DOHH2 (cell line): ENCODE data around the gene BRAF.

ENCODE experiments used
- EZH2phosphoT487 ChIP-seq: fragments of 200-600 bp; sonication (generic); IDR thresholded peaks from 2 replicates; pipeline ENCODE4 v1.6.1; 2017; ENCODE audit warnings: borderline replicate concordance, mild to moderate bottlenecking, antibody characterized with exemption, low read length, moderate library complexity, mixed read lengths
- TF ChIP-seq, protein P1 (sequence below): fragments of 200-600 bp; sonication (generic); IDR thresholded peaks from one replicate; pipeline ENCODE4 v1.5.1; 2014; ENCODE audit warnings: antibody characterized with exemption, mild to moderate bottlenecking, low read depth, low read length; ENCODE audit not compliant: poor library complexity, severe bottlenecking

DNA sequence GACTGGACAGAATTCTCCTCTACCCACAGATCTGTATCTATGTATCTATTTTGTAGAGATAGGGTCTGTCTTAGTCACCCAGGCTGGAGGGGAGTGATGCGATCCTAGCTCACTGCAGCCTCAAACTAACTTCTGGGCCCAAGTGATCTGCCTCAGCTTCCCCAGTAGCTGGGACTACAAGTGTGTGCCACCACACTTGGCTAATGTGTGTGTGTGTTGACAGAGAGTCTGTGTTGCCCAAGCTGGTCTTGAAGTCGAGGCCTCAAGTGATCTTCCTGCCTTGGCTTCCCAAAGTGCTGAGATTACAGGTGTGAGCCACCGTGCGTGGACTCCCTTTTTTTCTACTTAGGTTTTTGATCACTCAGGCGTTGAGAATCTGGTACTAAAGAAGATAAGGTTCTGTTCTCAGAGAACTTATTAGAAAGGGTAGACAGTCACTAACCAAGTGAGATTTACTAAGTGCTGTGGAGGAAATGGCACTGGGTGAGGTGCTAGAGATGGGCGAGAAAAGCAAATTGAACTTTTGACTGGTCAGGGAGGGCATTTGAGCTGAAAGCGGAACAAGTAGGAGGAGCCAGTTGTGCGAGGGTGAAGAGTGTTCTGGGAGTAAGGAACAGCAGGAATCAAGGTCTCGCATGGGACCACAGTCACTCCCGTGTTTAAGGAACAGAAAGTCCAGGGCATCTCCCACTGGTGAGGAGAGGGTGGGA lies 210.2 kb downstream of the BRAF start:
- TF ChIP-seq, protein P1, sequence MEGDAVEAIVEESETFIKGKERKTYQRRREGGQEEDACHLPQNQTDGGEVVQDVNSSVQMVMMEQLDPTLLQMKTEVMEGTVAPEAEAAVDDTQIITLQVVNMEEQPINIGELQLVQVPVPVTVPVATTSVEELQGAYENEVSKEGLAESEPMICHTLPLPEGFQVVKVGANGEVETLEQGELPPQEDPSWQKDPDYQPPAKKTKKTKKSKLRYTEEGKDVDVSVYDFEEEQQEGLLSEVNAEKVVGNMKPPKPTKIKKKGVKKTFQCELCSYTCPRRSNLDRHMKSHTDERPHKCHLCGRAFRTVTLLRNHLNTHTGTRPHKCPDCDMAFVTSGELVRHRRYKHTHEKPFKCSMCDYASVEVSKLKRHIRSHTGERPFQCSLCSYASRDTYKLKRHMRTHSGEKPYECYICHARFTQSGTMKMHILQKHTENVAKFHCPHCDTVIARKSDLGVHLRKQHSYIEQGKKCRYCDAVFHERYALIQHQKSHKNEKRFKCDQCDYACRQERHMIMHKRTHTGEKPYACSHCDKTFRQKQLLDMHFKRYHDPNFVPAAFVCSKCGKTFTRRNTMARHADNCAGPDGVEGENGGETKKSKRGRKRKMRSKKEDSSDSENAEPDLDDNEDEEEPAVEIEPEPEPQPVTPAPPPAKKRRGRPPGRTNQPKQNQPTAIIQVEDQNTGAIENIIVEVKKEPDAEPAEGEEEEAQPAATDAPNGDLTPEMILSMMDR, result no peak
- TF ChIP-seq EZH2phosphoT487, result no peak
